Lower leg skin (tissue), 3 donors: ENCODE measurements around the gene BSPRY.

ENCODE experiments used
- POLR2A ChIP-seq, 2 donors: fragments of 450-650 bp; IDR thresholded peaks; one replicate each; pipeline ENCODE4 v1.6.1; 2016 to 2017; ENCODE audit warnings: antibody characterized with exemption in 2 of 2, mild to moderate bottlenecking in 1 of 2, moderate library complexity in 1 of 2
- TF ChIP-seq, protein P1 (sequence below), 3 donors: fragments of 450-650 bp; IDR thresholded peaks; one replicate each; pipeline ENCODE4 v1.5.1; 2016; ENCODE audit warnings: antibody characterized with exemption in 3 of 3, mild to moderate bottlenecking in 3 of 3, moderate library complexity in 2 of 3

DNA sequence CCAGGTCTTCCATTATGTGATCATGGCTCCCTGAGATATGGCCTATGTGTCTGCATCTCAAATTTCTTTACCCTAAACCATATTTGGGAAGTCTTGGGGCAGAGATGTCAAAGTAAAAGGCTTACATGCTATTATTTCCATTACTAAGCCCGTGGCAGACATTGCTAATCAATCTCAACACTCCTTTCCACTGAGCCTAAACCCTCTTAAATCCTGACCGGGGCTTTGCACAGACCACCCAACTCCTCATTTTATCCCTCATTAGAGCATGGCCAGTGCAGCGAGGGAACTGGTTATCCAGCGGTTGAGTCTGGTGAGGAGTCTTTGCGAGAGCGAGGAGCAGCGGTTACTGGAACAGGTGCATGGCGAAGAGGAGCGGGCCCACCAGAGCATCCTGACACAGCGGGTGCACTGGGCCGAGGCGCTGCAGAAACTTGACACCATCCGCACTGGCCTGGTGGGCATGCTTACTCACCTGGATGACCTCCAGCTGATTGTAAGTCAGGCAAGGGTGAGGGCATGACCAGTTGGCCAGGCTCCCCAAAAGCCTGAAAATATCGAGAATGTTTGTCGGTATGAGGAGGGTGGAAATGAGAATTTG, 11.0 kb downstream of the BSPRY start:
- TF ChIP-seq, protein P1, sequence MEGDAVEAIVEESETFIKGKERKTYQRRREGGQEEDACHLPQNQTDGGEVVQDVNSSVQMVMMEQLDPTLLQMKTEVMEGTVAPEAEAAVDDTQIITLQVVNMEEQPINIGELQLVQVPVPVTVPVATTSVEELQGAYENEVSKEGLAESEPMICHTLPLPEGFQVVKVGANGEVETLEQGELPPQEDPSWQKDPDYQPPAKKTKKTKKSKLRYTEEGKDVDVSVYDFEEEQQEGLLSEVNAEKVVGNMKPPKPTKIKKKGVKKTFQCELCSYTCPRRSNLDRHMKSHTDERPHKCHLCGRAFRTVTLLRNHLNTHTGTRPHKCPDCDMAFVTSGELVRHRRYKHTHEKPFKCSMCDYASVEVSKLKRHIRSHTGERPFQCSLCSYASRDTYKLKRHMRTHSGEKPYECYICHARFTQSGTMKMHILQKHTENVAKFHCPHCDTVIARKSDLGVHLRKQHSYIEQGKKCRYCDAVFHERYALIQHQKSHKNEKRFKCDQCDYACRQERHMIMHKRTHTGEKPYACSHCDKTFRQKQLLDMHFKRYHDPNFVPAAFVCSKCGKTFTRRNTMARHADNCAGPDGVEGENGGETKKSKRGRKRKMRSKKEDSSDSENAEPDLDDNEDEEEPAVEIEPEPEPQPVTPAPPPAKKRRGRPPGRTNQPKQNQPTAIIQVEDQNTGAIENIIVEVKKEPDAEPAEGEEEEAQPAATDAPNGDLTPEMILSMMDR (IDR thresholded peaks at IDR 0.05) = no peak
- TF ChIP-seq POLR2A (IDR thresholded peaks at IDR 0.05) = no peak
